Esophagus muscularis mucosa (tissue), 4 donors: ENCODE results near the gene THBS2.

ENCODE experiments used
- CTCF ChIP-seq, 3 experiments: fragments of 200-600 bp in 2 of 3; fragments of 450-650 bp in 1 of 3; sonication (generic) in 2 of 3; IDR thresholded peaks; one replicate each; pipeline ENCODE4 v1.5.1; 2017 to 2019; ENCODE audit warnings: antibody characterized with exemption in 3 of 3, mild to moderate bottlenecking in 2 of 3, moderate library complexity in 1 of 3
- EP300 ChIP-seq: sonication (generic); formaldehyde crosslinking; IDR thresholded peaks from one replicate; pipeline ENCODE4 v1.6.1; 2017; ENCODE audit warnings: antibody characterized with exemption
- POLR2AphosphoS5 ChIP-seq, 2 donors: sonication (generic); formaldehyde crosslinking; IDR thresholded peaks; one replicate each; pipeline ENCODE4 v1.6.1; 2017; ENCODE audit warnings: antibody characterized with exemption in 2 of 2

- no peak for TF ChIP-seq CTCF (IDR thresholded peaks at IDR 0.05)
- no peak for TF ChIP-seq POLR2AphosphoS5 (IDR thresholded peaks at IDR 0.05)
- TF ChIP-seq EP300 = no peak
Measured at GRCh38 chr6:169247419-169247818, 6.2 kb downstream of the THBS2 start.
